Activated CD4-positive, alpha-beta T cell treated with anti-CD3 and anti-CD28 coated beads, Interleukin-2, amount 50 U/mL, for 16 hours (primary cell): Measurements from ENCODE around the gene STK31.
"Not testable (repeated sequence)": the region's sequence is repeated elsewhere in the genome, so short reads cannot be mapped to it uniquely, and the experiment has no call there.

Experiments
- DNase-seq: peaks from one replicate; pipeline ENCODE4 v3.0.0-alpha.2; 2020

Gene STK31

DNA sequence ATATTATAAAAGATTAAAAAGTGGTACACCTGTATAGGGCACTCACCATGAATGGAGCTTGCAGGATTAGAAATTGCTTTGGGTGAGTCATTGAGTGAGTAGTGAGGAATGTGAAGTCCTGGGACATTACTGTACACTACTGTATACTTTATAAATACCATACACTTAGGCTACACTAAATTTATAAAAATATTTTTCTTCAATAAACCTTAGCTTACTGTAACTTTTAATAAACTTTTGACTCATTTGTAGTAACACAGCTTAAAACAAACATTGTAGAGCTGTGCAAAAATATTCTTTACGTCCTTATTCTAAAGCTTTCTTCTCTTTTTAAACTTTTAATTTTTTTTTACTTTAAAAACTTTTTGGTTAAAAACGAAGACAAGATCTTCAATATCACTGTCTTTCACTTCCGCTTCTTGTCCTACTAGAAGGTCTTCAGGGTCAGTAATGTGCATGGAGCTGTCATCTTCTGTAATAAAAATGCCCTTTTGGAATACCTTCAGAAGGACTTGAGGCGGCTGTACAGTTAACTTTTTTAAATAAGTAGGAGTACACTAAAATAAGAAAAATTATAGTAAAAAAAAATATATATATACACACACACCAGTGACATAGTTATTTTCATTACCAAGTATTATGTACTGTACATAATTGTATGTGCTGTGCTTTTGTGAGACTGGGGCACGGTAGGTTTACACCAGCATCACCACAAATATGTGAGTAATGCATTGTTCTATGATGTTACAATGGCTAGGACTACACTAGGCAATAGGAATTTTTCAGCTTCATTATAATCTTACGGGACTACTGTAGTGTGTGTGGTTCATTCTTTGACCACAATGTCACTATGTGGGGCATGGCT, 3.5 kb downstream of the STK31 start:
- DNase-seq: no peak

DNA sequence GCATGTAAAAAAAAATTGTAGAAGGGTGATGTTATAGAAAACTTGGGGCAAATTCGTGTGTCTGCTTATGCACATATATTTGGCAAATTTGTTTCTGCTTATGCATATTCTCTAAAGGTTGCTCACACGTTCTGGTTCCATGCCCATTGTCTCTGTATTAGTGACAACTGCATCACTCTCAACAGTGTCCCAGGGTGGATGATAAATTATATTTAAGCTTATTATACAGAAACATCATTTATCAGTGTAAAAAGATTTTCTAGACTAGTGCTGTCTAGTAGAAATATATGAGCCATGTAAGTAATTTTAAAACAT, 4.1 kb downstream of the STK31 start:
- DNase-seq: no peak

DNA sequence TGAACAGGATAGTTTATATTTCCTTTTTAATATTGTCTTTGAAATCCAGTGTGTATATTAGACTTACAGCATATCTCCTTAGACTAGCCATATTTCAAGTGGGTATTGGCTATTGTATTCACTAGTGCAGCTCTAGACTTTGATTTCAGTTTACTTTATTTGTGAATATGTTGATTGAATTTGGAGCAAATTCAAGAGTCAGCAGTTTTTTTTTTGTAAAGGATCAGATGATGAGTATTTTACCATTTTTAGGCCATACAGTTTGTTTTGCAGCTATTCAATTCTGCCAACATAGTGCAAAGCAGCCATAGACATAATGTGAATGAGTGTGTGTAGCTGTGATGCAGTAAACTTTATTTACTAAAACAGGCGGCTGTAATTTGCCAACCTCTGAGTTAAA, 4.6 kb downstream of the STK31 start:
- no peak for DNase-seq

DNA sequence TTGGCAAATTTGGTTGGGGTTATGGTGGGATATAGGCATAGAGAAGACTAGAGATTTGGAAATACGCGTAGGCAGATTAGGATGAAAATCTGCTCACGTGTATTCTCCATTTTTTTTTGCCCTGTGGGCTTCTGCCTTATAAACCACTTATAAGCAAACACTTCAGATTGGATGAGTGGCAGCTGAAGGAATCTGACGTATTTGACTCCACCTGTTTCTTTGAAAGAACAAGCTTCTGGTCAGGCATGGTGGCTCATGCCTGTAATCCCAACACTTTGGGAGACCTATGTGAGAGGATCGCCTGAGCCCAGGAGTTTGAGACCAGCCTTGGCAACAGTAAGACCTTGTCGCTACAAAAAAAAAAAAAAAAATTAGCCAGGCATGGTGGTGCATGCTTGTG, 5.1 kb downstream of the STK31 start:
- no peak for DNase-seq

DNA sequence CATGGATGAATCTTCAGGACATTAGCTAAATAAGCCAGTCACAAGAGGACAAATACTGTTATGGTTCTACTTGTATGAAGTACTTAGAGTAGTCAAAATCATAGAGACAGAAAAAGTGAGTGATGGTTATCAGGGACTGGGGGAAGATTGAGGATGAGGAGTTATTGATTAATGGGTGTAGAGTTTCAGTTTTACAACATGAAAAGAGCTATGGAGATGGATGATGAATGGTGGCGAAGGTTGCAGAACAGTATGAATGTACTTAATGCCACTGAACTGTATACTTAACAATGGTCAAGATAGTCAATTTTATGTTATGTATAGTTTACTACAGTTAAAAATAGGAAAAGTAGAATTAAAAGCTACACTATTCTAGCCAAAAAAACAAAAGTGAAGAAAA, 7.8 kb downstream of the STK31 start:
- no peak for DNase-seq

DNA sequence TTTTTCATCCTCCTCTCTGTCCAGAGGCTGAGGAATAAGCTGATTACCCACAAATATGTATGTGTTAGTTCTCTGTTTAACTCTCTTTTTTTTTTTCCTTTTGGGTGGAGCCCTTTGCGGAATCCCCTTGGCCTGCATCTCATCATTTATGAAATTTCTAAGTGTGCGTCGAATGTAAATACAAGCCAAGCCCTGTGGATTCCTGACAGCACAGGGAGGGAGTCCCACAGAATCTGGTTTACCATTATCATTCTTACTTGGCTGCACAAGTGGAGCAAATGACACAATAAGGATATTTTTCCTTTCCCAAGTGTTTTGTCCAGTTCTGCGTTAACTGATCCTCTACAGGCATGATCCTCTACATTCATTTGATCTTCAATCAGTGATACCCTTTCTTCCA, 11.4 kb downstream of the STK31 start:
- DNase-seq: no peak

DNA sequence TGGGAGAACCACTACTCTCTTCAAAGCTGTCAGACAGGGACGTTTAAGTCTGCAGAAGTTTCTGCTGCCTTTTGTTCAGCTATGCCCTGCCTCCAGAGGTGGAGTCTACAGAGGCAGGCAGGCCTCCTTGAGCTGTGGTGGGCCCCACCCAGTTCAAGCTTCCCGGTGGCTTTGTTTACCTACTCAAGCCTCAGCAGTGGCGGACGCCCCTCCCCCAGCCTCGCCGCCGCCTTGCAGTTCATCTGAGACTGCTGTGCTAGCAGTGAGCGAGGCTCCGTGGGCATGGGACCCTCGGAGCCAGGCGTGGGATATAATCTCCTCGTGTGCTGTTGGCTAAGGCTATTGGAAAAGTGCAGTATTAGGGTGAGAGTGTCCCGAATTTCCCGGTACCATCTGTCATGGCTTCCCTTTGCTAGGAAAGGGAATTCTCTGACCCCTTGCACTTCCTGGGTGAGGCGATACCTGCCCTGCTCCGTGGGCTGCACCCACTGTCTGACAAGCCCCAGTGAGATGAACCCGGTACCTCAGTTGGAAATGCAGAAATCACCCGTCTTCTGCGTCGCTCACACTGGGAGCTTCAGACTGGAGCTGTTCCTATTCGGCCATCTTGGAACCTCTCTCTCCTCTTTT, 12.7 kb downstream of the STK31 start:
- not testable (repeated sequence) for DNase-seq

DNA sequence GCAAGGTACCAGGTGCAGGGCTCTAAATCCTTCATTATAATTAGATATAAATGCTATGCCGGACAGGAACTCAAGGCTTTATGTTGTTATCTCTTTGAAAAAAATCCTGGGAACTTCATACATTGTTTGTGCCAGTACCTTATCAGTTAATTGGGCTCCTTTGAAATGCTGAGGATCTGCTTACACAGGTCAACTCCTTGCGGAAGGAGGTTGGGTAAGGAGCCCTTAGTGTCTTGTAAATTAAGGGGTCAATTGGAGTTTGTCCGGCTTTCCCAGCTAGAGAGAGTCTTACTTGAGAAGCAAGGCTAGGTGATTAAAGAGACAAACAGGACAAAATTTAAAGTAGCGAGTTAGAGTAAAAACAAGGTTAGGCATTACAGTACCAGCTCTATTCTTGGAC, 14.1 kb downstream of the STK31 start:
- DNase-seq: not testable (repeated sequence)

DNA sequence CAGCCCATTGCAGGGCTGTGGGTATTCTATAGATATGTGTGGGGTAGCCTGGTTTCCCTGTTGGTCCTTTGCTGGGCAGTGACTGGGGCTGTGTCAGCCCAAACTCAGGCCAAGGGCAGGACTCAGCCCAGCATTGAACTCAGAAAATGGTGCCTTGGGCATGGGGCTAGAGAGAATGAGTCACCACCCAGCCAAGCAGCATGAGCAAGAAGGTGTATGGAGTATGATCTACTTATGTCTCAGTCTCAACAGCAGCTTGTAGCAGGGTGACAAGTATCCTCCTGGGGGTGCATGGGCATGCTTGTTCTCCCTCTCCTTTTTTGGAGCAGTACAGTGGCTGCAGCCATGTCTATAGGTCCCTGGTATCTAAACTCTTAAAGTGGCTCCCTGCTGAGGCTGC, 32.0 kb downstream of the STK31 start:
- no peak for DNase-seq

DNA sequence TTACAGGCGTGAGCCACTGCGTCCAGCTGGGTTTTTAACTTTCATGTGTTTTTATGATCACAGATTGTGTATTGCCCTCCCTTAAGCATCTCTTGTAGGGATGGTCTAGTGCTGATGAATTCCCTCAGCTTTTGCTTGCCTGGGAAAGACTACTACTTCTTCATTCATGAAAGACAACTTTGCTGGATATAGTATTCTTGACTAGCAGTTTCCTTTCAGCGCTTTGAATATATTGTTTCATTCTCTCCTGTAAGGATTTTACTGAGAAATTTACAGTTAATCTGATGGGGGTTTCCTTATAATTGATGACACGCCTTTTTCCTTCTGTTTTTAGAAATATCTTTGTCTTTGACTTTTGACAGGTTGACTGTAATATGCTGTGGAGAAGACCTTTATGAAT, 33.2 kb downstream of the STK31 start:
- DNase-seq: no peak

DNA sequence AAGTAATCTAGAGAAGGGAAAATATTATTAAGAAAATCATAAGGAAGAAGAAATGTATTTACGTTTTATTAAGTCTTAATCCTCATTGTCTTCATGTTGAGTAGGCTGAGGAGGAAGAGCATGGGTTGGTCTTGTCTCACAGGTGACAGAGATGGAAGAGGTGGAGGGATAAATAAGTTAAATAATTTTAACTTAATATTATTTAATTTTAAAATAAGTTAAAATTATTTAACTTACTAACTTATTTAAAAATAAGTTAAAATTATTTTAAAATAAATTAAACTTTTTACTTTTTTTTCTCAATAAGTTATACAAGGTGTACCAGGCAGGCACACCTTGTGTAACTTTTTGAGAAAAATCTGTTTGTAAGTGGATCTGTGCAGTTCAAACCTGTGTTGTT, 36.6 kb downstream of the STK31 start:
- DNase-seq: no peak

DNA sequence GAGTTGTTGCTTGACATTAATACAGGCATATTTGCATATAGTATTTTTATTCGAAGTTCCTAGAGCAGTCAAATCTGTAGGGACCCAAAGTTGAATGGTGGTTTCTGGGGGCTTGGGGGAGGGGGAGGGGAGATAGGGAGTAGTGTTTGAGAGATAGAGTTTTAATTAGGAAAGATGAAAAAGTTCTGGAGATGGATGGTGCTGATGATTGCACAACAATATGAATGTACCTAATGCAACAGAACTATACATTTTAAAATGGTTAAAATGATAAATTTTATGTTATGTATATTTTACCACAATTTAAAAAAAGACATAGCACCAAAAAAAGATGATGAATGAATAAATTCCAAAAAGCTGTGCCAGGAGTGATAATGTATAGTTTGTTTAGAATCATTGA, 41.8 kb downstream of the STK31 start:
- DNase-seq: no peak

DNA sequence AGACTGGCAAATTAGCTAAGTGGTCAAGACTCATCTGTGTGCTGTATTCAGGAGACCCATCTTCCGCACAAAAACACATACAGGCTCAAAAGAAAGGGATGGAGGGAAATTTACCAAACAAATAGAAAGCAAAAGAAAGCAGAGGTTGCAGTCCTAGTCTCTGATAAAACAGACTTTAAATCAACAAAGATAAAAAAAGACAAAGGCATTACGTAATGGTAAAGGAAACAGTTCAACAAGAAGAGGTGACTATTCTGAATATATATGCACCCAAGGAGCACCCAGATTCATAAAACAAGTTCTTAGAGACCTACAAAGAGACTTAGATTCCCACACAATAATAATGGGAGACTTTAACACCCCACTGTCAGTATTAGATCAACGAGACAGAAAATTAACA, 48.8 kb downstream of the STK31 start:
- DNase-seq: not testable (repeated sequence)

DNA sequence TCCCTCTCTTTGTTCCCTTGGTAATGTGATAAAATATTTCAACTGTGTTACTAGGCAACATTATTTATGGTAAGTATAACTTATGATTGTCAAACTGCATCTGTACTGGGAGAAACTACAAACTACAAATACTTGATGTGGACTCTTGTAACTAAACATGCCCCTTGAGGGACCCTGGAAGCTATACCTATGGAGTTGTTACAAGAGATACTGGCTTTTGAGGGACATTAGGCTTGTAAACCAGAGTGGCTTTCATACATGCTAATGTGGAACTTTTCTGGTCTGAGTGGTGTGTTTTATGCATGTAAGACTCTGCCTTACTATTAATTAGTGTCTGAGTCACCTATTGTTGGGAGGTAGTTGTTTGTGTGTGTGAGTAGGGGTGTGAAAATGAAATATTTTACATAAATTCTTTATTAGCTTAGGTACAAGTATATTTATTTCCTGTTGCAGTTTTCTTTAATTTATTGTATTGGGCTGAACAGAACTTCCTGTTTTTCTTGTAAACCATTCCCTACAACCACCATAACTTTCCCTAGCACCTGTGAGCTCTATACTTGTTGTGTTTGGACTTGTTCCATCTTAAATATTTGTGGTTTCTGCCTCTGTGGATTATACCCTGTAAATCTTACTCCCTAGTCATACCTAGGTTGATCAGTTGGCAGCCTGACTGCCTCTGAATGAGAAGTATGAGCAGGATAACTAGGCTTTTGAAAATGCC, 49.8 kb downstream of the STK31 start:
- DNase-seq: no peak

DNA sequence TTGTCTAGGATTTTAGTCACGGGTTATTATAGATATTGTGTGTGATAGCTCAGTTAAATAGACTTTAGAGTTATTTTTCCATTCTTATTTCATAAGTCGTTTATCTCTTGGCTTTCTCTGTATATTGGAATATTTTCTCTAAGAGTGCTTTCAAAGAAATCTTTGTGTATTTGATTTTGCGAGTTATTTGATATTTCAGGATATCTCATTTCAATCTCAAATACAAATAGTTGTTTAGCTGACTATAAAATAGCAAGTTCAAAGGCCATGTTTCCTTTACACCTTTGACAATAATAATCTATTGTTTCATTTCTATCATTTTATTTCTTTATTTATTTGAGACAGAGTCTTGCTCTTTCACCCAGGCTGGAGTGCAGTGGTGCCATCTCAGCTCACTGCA, 55.9 kb downstream of the STK31 start:
- DNase-seq: no peak

DNA sequence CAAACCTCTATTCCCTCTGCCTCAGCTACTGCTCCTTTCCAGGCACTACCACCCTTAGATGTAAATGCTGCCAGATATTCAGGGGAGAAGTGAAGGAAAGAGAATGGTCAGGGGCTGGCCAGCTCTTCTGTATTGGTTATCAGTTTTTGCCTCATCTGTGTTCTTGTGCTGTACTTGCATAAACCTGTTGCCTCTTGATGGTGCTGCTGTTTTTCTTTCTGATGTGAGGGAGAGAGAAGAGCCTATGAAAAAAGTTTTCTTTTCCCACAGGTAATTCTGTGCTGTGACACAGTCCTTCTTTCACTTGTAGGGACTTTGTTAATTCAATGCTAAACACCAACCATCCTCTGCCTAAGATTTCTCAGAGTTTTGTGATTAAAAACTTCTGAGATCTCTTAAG, 57.5 kb downstream of the STK31 start:
- DNase-seq: no peak

DNA sequence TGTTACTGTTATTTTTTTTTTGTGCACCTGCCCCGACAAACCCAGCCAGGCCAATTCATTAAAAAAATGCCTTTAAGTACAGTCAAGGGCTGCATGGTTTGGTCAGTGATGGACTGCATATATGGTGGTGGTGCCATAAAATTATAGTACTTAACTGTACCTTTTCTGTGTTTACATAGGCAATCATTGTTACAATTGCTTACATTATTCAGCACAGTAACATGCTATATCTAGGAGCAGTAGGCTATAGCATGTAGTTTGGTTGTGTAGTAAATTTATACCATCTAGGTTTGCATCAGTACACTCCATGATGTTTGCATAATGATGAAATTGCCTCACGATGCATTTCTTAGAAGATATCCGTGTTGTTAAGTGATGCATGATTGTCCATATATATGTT, 58.0 kb downstream of the STK31 start:
- DNase-seq: no peak

DNA sequence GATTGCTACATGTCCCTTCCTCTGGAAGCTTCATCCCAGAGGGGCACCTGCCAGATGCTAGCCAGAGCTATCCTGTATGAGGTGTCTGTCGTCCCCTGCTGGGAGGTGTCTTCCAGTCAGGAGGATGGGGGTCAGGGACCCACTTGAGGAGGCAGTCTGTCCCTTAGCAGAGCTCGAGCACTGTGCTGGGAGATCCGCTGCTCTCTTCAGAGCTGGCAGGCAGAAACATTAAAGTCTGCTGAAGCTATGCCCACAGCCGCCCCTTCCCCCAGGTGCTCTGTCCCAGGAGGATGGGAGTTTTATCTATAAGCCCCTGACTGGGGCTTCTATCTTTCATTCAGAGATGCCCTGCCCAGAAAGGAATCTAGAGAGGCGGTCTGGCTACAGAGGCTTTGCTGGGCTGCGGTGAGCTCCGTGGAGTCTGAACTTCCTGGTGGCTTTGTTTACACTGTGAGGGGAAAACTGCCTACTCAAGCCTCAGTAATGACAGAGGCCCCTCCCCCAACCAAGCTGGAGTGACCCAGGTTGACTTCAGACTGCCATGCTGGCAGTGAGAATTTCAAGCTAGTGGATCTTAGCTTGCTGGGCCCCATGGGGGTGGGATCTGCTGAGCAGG, 69.3 kb downstream of the STK31 start:
- DNase-seq: not testable (repeated sequence)

DNA sequence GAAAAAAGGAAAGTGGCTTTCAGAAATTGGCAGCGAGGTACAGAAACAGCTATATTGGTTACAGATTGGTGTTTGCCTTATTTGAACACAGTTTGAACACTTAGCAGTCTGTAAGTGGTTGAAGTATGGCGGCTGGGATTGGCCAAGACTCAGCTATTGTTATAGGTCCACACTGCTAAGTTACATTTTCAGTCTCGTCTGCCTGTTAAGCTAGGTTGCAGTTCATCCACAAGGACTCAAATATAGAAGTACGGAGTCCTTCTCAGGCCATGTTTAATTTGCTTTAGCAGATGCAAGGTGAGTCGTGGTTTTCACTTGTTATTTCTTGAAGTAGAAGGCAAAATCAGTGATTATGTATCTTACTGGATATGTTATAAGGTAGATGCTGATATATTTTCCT, 73.1 kb downstream of the STK31 start:
- no peak for DNase-seq

DNA sequence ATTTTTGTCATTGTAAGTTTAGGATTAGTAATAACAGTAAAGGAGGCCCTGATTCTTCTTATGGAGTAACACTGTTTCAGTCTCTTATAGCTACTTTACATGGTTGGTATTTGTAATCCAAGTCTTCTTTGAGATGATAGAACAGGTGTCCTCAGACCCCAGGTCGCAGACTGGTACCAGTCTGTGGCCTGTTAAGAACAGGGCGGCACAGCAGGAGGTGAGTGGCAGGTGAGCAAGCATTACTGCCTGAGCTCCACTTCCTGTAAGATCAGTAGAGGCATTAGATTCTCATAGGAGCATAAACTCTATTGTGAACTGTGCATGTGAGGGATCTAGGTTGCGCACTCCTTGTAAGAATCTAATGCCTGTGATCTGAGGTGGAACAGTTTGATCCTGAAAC, 77.3 kb downstream of the STK31 start:
- no peak for DNase-seq

DNA sequence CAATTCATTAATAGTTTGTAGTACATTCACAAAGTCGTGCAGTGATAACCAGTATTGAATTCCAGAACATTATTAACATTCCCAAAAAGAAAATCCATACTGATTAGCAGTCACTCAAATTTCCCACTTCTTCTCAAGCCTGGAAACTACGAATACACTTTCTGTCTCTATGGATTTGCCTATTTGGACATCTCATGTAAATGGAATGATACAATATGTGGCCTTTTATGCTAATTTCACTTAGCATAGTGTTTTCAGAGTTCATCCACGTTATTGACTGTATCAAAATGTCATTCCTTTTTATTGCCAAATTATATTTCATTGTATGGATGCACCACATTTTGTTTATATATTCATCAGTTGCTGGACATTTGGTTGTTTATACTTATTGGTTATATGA, 78.8 kb downstream of the STK31 start:
- DNase-seq: no peak

DNA sequence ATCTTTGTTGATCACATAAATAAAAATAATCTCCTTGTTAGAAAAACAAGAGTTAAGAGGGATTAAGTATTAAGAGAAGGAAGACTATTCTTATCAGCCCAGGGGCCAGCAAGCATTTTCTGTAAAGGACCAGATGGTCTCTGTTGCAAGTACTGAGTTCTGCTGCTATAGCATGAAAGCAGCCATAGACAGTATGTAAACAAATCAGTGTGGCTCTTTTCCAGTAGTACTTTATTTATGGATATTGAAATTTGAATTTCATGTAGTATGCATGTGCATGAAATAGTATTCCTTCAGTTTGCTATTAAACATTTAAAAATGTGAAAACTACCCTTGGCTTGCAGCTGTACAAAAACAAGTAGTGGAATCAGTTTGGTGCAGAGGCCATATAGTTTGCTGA, 81.7 kb downstream of the STK31 start:
- no peak for DNase-seq

DNA sequence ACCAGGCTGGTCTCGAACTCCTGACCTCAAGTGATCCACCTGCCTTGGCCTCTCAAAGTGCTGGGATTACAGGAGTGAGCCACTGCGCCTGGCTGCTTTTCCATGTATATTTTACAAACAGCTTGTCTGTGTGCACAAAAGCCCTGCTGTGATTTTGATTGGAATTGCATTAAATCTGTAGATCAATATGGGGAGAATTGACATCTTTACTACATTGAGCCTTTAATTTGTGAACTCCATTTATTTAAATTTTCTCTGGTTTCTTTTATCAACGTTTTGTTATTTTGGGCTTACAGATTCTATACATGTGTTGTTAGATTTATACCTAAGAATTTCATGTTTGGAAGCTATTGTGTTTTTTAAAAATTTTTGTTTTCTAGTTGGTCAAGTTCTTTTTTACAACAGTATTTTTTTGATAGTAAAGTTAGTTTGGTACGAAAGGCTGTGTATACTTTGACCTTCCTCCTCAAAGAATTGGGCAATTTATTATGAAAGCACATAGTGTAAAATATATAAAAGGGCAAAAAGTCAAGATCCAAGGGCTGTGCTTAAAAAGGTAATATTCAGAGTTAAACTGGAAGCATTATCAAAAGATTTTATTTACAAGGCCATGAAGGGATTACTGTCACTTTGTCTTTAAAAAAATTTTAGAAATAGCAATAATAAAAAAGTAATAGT, 92.8 kb downstream of the STK31 start:
- no peak for DNase-seq
